ENCODE results near the gene BPNT1. TPM values are rescaled to one million over a fixed set of nuclear protein-coding genes. Genes with fewer than 3 reads are reported as not detected.

BPNT1 gene
- total and polyA plus RNA-seq, 2 of the 8 experiments (the other 6 are each of a cell fraction or from before 2014, with no cell fraction given): 13.2 to 16.3 TPM

- no peak overlapping the region for H3K4me2 ChIP-seq (ENCODE audit: insufficient read depth in 1 of 2, low read depth in 2 of 2, low read length in 2 of 2)
- ChIA-PET CTCF (ENCODE audit: partially characterized antibody) (interaction anchor here (0.6 to 4.6 kb wide), 10 partner anchors 8 to 288 kb away, joined by 3 to 38 read pairs (median 4); no protein-coding TSS in a partner anchor), POLR2A (ENCODE audit: partially characterized antibody) (interaction anchor here (1.2 kb wide), 1 partner anchor 13 kb away, joined by 3 read pairs; no protein-coding TSS in a partner anchor)
- no peaks in the 10 kb centered on the region; the same call in 1 of the 2 replicates for H3K79me1 ChIP-seq (ENCODE audit: low read depth, low read length)
- H3K79me2 ChIP-seq (ENCODE audit: control insufficient read depth in 1 of 2, insufficient read depth in 2 of 2, low read length in 2 of 2): no peaks in the 10 kb centered on the region
- no peak overlapping the region for H2BK20ac ChIP-seq (ENCODE audit: low read length)
- no peak overlapping the region for H2BK15ac ChIP-seq (ENCODE audit: low read length)
- H3K56ac ChIP-seq (replicated peaks; ENCODE audit: insufficient read length, low read depth, low read length): no peak overlapping the region
- peaks cover 0 to 16% (median 5%) of the 10 kb centered on the region in 4 experiments; a peak in 3 of 8 replicates for H3K36me3 ChIP-seq (ENCODE audit: control insufficient read depth in 2 of 4, insufficient read depth in 4 of 4, low read length in 3 of 4)
- no peak overlapping the region for H4K8ac ChIP-seq (ENCODE audit: extremely low read depth, insufficient read depth, low read length)
- H4K20me1 ChIP-seq (replicated peaks in 1 of 2; ENCODE audit: control insufficient read depth in 1 of 2, insufficient read depth in 2 of 2, low read length in 2 of 2): peaks cover 0 to 1% of the 10 kb centered on the region in 2 experiments
- H2BK12ac ChIP-seq (ENCODE audit: low read depth, low read length): no peak overlapping the region
- no peak overlapping the region for H2AFZ ChIP-seq (ENCODE audit: low read length)
- peaks cover 0 to 3% (median 0%) of the 10 kb centered on the region in 4 experiments; a peak in 2 of 7 replicates for H3K4me1 ChIP-seq (replicated peaks in 1 of 4; ENCODE audit: control insufficient read depth in 3 of 4, insufficient read depth in 4 of 4, low read length in 3 of 4)
- H3K4ac ChIP-seq (replicated peaks; ENCODE audit: insufficient read length, low read depth, low read length): no peak overlapping the region
- no peak overlapping the region for H4K91ac ChIP-seq (replicated peaks; ENCODE audit: insufficient read length, low read length)
- no peak overlapping the region for H3K14ac ChIP-seq (ENCODE audit: insufficient read length)
- TF ChIP-seq MAX (IDR thresholded peaks at IDR 0.05): no peak
- TF ChIP-seq, protein P1, sequence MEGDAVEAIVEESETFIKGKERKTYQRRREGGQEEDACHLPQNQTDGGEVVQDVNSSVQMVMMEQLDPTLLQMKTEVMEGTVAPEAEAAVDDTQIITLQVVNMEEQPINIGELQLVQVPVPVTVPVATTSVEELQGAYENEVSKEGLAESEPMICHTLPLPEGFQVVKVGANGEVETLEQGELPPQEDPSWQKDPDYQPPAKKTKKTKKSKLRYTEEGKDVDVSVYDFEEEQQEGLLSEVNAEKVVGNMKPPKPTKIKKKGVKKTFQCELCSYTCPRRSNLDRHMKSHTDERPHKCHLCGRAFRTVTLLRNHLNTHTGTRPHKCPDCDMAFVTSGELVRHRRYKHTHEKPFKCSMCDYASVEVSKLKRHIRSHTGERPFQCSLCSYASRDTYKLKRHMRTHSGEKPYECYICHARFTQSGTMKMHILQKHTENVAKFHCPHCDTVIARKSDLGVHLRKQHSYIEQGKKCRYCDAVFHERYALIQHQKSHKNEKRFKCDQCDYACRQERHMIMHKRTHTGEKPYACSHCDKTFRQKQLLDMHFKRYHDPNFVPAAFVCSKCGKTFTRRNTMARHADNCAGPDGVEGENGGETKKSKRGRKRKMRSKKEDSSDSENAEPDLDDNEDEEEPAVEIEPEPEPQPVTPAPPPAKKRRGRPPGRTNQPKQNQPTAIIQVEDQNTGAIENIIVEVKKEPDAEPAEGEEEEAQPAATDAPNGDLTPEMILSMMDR (IDR thresholded peaks at IDR 0.05; ENCODE audit: control extremely low read depth in 1 of 3, insufficient read depth in 1 of 3, low read depth in 1 of 3, low read length in 3 of 3): peak in 2 of 3 experiments; percentile 21 to 22; a peak in 2 of 4 replicates
- H2BK5ac ChIP-seq (ENCODE audit: low read depth, low read length): no peak overlapping the region
- H3K23ac ChIP-seq (ENCODE audit: insufficient read length): no peak overlapping the region
- no peak overlapping the region for H2BK120ac ChIP-seq (replicated peaks; ENCODE audit: low read depth, low read length)
- no peaks in the 10 kb centered on the region for H3K9me3 ChIP-seq (ENCODE audit: insufficient read depth in 2 of 2, low read depth in 1 of 2, low read length in 1 of 2)
- H3K18ac ChIP-seq (ENCODE audit: extremely low read depth, low read length): no peak overlapping the region
- no peak overlapping the region for H3K9ac ChIP-seq (replicated peaks in 1 of 4; ENCODE audit: extremely low read depth in 1 of 4, low read depth in 3 of 4, low read length in 3 of 4)
- no peak overlapping the region for H3K27ac ChIP-seq (ENCODE audit: low read depth, low read length)
- no peak overlapping the region for H2AK5ac ChIP-seq (ENCODE audit: low read depth, low read length)
- FAIRE-seq (no peak), DNase-seq (ENCODE audit: low read depth in 1 of 2, low spot score in 2 of 2) (no peak)
- H3K4me3 ChIP-seq (ENCODE audit: extremely low read depth in 1 of 4, insufficient read depth in 2 of 4, low read depth in 3 of 4, low read length in 4 of 4): no peak overlapping the region
- no peaks in the 10 kb centered on the region for H3K23me2 ChIP-seq (ENCODE audit: low read depth, low read length)
- no peak overlapping the region for H4K5ac ChIP-seq (ENCODE audit: insufficient read length, low read depth, low read length)
- no peaks in the 10 kb centered on the region for H3K27me3 ChIP-seq (replicated peaks in 1 of 4; ENCODE audit: control insufficient read depth in 3 of 4, extremely low read depth in 1 of 4, insufficient read depth in 3 of 4, low read length in 3 of 4)
Measured at GRCh38 chr1:220123889-220124288, 34.3 kb upstream of the BPNT1 start.
